GM23248 (cell line): ENCODE data around the gene LIN37. TPM values are rescaled to one million over a fixed set of nuclear protein-coding genes. Genes with fewer than 3 reads are reported as not detected.

Source experiments
- DNase-seq: peaks from one replicate; pipeline ENCODE4 v3.0.0-alpha.2; 2015
- H2AFZ ChIP-seq: fragments of 200-600 bp; sonication (generic); 2 replicates; pipeline ENCODE4 v1.6.1; 2016; ENCODE audit warnings: antibody characterized with exemption
- H3F3A ChIP-seq: fragments of 200-600 bp; sonication (generic); 2 replicates; pipeline ENCODE4 v1.6.1; 2016; ENCODE audit warnings: mild to moderate bottlenecking, antibody characterized with exemption, mixed run types; ENCODE audit not compliant: insufficient read depth
- H3K27ac ChIP-seq: fragments of 200-600 bp; sonication (generic); 2 replicates; pipeline ENCODE4 v1.5.1; 2016; ENCODE audit warnings: mild to moderate bottlenecking
- H3K27me3 ChIP-seq: fragments of 200-600 bp; sonication (generic); replicated peaks from 2 replicates; pipeline ENCODE4 v1.6.1; 2016; ENCODE audit warnings: mild to moderate bottlenecking; ENCODE audit not compliant: insufficient read depth
- H3K36me3 ChIP-seq: fragments of 200-600 bp; sonication (generic); 2 replicates; pipeline ENCODE4 v1.6.1; 2016; ENCODE audit warnings: low read depth, mild to moderate bottlenecking
- H3K4me1 ChIP-seq: fragments of 200-600 bp; sonication (generic); 2 replicates; pipeline ENCODE4 v1.6.1; 2016; ENCODE audit warnings: mild to moderate bottlenecking; ENCODE audit not compliant: insufficient read depth
- H3K4me2 ChIP-seq: fragments of 200-600 bp; sonication (generic); one replicate; pipeline ENCODE4 v1.6.1; 2016; ENCODE audit warnings: mild to moderate bottlenecking; ENCODE audit not compliant: unreplicated experiment
- H3K4me3 ChIP-seq: fragments of 200-600 bp; sonication (generic); 2 replicates; pipeline ENCODE4 v1.5.1; 2016; ENCODE audit warnings: mild to moderate bottlenecking
- H3K79me2 ChIP-seq: fragments of 200-600 bp; sonication (generic); 2 replicates; pipeline ENCODE4 v1.6.1; 2016; ENCODE audit warnings: mild to moderate bottlenecking; ENCODE audit not compliant: insufficient read depth
- H3K9ac ChIP-seq: fragments of 200-600 bp; sonication (generic); 2 replicates; pipeline ENCODE4 v1.6.1; 2016; ENCODE audit warnings: mild to moderate bottlenecking
- H3K9me2 ChIP-seq: fragments of 200-600 bp; sonication (generic); 2 replicates; pipeline ENCODE4 v1.6.1; 2016; ENCODE audit warnings: mixed run types, mild to moderate bottlenecking, moderate library complexity; ENCODE audit not compliant: insufficient read depth
- H3K9me3 ChIP-seq: fragments of 200-600 bp; sonication (generic); one replicate; pipeline ENCODE4 v1.6.1; 2017; ENCODE audit warnings: low read depth
- H4K20me1 ChIP-seq: fragments of 200-600 bp; sonication (generic); 2 replicates; pipeline ENCODE4 v1.6.0; 2016; ENCODE audit not compliant: insufficient read depth
- EZH2 ChIP-seq: fragments of 200-600 bp; sonication (generic); IDR thresholded peaks from 2 replicates; pipeline ENCODE4 v1.6.1; 2018; ENCODE audit warnings: antibody characterized with exemption, mild to moderate bottlenecking; ENCODE audit not compliant: insufficient read depth, poor library complexity, severe bottlenecking
- EZH2phosphoT487 ChIP-seq: fragments of 200-600 bp; sonication (generic); IDR thresholded peaks from 2 replicates; pipeline ENCODE4 v1.6.1; 2018; ENCODE audit warnings: antibody characterized with exemption, moderate library complexity, mild to moderate bottlenecking, low read depth; ENCODE audit not compliant: insufficient read depth
- WGBS, 2 experiments: methylation state at CpG; one replicate each; pipeline ENCODE4 v1.1.6; 2015 to 2017; ENCODE audit warnings: low lambda C conversion rate in 2 of 2, low coverage in 1 of 2; ENCODE audit errors: missing lambda C conversion rate in 2 of 2; 5-methylcytosine and 5-hydroxymethylcytosine counted together
- in situ Hi-C: fragments of 300-500 bp; cut with MboI; formaldehyde crosslinking; loops from 2 replicates; pipeline ENCODE4 v1.15.0; 2020
- polyA plus RNA-seq: library from polyadenylated mRNA; unstranded; fragments of >200 nt; fragmentation: Nextera tagmentation; extraction: Ambion mirVana; gene quantifications from 2 replicates; pipeline ENCODE4 v1.2.1, GENCODE V29; 2016
- total RNA-seq: library from RNA; depleted of rRNA; stranded (reverse); fragments of >200 nt; shearing (Covaris generic); gene quantifications from 2 replicates; pipeline ENCODE4 v1.2.3, GENCODE V29; 2014

Gene LIN37
- total and polyA plus RNA-seq, 2 experiments from 2014 or later: 9.7 to 12.3 TPM

- Histone ChIP-seq H3K79me2 (no peaks in the 10 kb centered on the region), H3K27me3 (no peaks in the 10 kb centered on the region), H2AFZ (no peak overlapping the region), H3K9me3 (no peaks in the 10 kb centered on the region), H3K9me2 (no peaks in the 10 kb centered on the region), H3K4me2 (no peak overlapping the region), H3K36me3 (peaks cover 11% of the 10 kb centered on the region; the same call in 1 of the 2 replicates), H4K20me1 (no peaks in the 10 kb centered on the region), H3F3A (no peaks in the 10 kb centered on the region), H3K4me3 (no peak overlapping the region), H3K27ac (no peak overlapping the region), H3K9ac (no peak overlapping the region), H3K4me1 (no peaks in the 10 kb centered on the region)
- in situ Hi-C loops: no loop called here
- TF ChIP-seq EZH2 (no peak), EZH2phosphoT487 (no peak)
- no peak for DNase-seq
- 63 to 81% methylated on average over 5 to 25 of the region's 25 CpGs for WGBS, 2 experiments
Measured at GRCh38 chr19:35732540-35733179, 15.7 kb upstream of the LIN37 start.

DNA sequence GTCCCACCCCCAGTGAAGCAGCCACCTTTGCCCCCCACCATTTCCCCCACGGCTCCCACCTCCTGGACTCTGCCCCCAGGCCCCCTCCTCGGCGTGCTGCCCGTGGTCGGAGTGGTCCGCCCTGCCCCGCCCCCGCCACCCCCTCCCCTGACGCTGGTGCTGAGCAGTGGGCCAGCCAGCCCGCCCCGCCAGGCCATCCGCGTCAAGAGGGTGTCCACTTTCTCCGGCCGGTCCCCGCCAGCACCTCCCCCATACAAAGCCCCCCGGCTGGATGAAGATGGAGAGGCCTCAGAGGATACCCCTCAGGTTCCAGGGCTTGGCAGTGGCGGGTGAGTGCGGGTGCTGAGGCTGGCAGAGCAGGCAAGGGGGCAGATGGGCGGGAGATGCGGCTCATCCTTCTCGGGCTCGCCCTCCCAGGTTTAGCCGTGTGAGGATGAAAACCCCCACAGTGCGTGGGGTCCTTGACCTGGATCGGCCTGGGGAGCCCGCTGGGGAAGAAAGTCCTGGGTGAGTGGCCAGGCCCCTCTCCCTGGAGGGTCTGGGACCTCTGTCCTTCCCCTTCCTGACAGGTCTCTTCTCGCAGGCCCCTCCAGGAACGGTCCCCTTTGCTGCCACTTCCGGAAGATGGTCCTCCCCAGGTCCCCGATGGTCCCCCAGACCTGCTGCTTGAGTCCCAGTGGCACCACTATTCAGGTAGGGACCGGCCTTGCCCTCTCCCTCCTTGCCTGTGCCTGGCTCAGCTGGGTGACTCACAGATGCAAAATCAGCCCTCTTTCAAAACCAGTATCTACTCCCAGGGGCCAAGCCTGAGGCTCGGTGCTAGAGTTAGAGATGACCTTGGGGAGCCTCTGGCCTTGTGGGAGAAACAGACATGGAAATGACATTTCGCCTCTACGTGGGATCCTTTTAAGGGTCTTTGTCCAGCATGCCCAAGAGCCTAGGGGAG is 14.9 kb upstream of the LIN37 start:
- no peaks in the 10 kb centered on the region for H3K4me1 ChIP-seq
- no peak overlapping the region for H3K4me2 ChIP-seq
- no peak for TF ChIP-seq EZH2phosphoT487
- 85 to 87% methylated on average over 31 to 35 of the region's 35 CpGs for WGBS, 2 experiments
- no peak overlapping the region for H2AFZ ChIP-seq
- in situ Hi-C loops: no loop called here
- H3K27ac ChIP-seq: no peak overlapping the region
- 0 out of 2 replicates have a peak, but pooled peaks cover 6% of the 10 kb centered on the region for H3F3A ChIP-seq
- H3K9me2 ChIP-seq: no peaks in the 10 kb centered on the region
- no peak overlapping the region for H3K4me3 ChIP-seq
- H4K20me1 ChIP-seq: no peaks in the 10 kb centered on the region
- peak; percentile 24 for DNase-seq
- H3K36me3 ChIP-seq: peaks cover 11% of the 10 kb centered on the region; the same call in 1 of the 2 replicates
- H3K9ac ChIP-seq: no peak overlapping the region
- no peaks in the 10 kb centered on the region for H3K27me3 ChIP-seq
- H3K79me2 ChIP-seq: no peaks in the 10 kb centered on the region
- H3K9me3 ChIP-seq: no peaks in the 10 kb centered on the region

GRCh38 chr19:35734273-35734672 is 14.1 kb upstream of the LIN37 start:
- Histone ChIP-seq H3K9ac (no peak overlapping the region), H3K79me2 (no peaks in the 10 kb centered on the region), H3K9me2 (no peaks in the 10 kb centered on the region), H3K36me3 (peaks cover 11% of the 10 kb centered on the region; the same call in 1 of the 2 replicates), H3K4me1 (no peaks in the 10 kb centered on the region), H3K4me2 (no peak overlapping the region), H2AFZ (no peak overlapping the region), H3K9me3 (no peaks in the 10 kb centered on the region), H3K27ac (no peak overlapping the region), H3K27me3 (no peaks in the 10 kb centered on the region), H3F3A (peaks cover 15% of the 10 kb centered on the region; the same call in 1 of the 2 replicates), H3K4me3 (no peak overlapping the region), H4K20me1 (no peaks in the 10 kb centered on the region)
- in situ Hi-C loops: no loop called here
- TF ChIP-seq EZH2 (no peak), EZH2phosphoT487 (no peak)
- no peak for DNase-seq
- 92 to 99% methylated on average over 8 of the region's 8 CpGs for WGBS, 2 experiments

GRCh38 chr19:35734889-35735288 is 13.5 kb upstream of the LIN37 start:
- 82 to 91% methylated on average over 5 of the region's 5 CpGs for WGBS, 2 experiments
- in situ Hi-C loops: no loop called here

More at GRCh38 chr19:35734889-35735288, 13.5 kb upstream of the LIN37 start:
- H3K27me3 ChIP-seq: no peaks in the 10 kb centered on the region
- no peak for TF ChIP-seq EZH2
- TF ChIP-seq EZH2phosphoT487: no peak
- H3K4me2 ChIP-seq: no peak overlapping the region
- H3F3A ChIP-seq: peaks cover 21% of the 10 kb centered on the region; the same call in 1 of the 2 replicates
- no peak overlapping the region for H3K4me3 ChIP-seq
- H3K36me3 ChIP-seq: peaks cover 11% of the 10 kb centered on the region; the same call in 1 of the 2 replicates
- H3K9me3 ChIP-seq: no peaks in the 10 kb centered on the region
- H4K20me1 ChIP-seq: no peaks in the 10 kb centered on the region
- no peak overlapping the region for H2AFZ ChIP-seq
- H3K9ac ChIP-seq: no peak overlapping the region
- H3K9me2 ChIP-seq: no peaks in the 10 kb centered on the region
- DNase-seq: no peak
- H3K27ac ChIP-seq: no peak overlapping the region
- H3K79me2 ChIP-seq: no peaks in the 10 kb centered on the region
- no peaks in the 10 kb centered on the region for H3K4me1 ChIP-seq
